HG03045 (cell line): ENCODE data around the gene CD72.

Source experiments
- ATAC-seq: cut with Tn5 transposase; IDR thresholded peaks from one replicate; pipeline ENCODE4 v1.9.1; 2021; ENCODE audit warnings: mild to moderate bottlenecking, moderate library complexity; ENCODE audit not compliant: unreplicated experiment

The CD72 gene

GRCh38 chr9:35618325-35618727, at the start of gene CD72:
CD72 (minus strand) TSS chr9:35618413; CDS start chr9:35618303, 110 bp downstream.
- ATAC-seq, result no peak

- no peak for ATAC-seq
Measured at GRCh38 chr9:35667939-35668338, 49.7 kb upstream of the CD72 start.

- no peak for ATAC-seq
Measured at GRCh38 chr9:35666549-35666948, 48.3 kb upstream of the CD72 start.

- no peak for ATAC-seq
Measured at GRCh38 chr9:35666045-35666444, 47.8 kb upstream of the CD72 start.

GRCh38 chr9:35665471-35665818, 47.2 kb upstream of the CD72 start:
- ATAC-seq, result no peak

- ATAC-seq, result peak; percentile 76
Measured at GRCh38 chr9:35664531-35665470, 46.6 kb upstream of the CD72 start, which contains the start of gene ARHGEF39. ARHGEF39 (minus strand) TSS chr9:35665195; CDS start chr9:35665169, 26 bp downstream.

GRCh38 chr9:35662437-35662836, 44.2 kb upstream of the CD72 start:
- ATAC-seq, result no peak

- ATAC-seq, result no peak
Measured at GRCh38 chr9:35661756-35662350, 43.6 kb upstream of the CD72 start.

- no peak for ATAC-seq
Measured at GRCh38 chr9:35660966-35661415, 42.8 kb upstream of the CD72 start.

- no peak for ATAC-seq
Measured at GRCh38 chr9:35659340-35659739, 41.1 kb upstream of the CD72 start.

GRCh38 chr9:35658968-35659220, 40.7 kb upstream of the CD72 start:
- no peak for ATAC-seq

- ATAC-seq, result peak; percentile 71
Measured at GRCh38 chr9:35658137-35658967, 40.1 kb upstream of the CD72 start, which contains the start of gene CCDC107. CCDC107 (plus strand) TSS chr9:35658292; CDS start chr9:35658380, 88 bp downstream.

GRCh38 chr9:35657546-35658136, 39.4 kb upstream of the CD72 start, which contains the start of gene RMRP:
RMRP (minus strand) TSS chr9:35658019.
- peak; percentile 85 for ATAC-seq

- no peak for ATAC-seq
Measured at GRCh38 chr9:35656831-35657545, 38.8 kb upstream of the CD72 start.

GRCh38 chr9:35656348-35656747, 38.1 kb upstream of the CD72 start:
- ATAC-seq, result no peak

GRCh38 chr9:35653611-35654010, 35.4 kb upstream of the CD72 start:
- no peak for ATAC-seq

- no peak for ATAC-seq
Measured at GRCh38 chr9:35652829-35653209, 34.6 kb upstream of the CD72 start.

GRCh38 chr9:35651956-35652828, 34.0 kb upstream of the CD72 start:
- no peak for ATAC-seq
